Skeletal muscle tissue (tissue), 4 donors: Measurements from ENCODE around the gene CLMP. TPM values are rescaled to one million over a fixed set of nuclear protein-coding genes. Genes with fewer than 3 reads are reported as not detected.

ENCODE experiments used
- H3K27ac ChIP-seq: one replicate; pipeline ENCODE4 v1.7.0; 2013; ENCODE audit warnings: mild to moderate bottlenecking, low read depth, low read length, inconsistent platforms
- H3K27me3 ChIP-seq, 3 donors: one replicate each; pipeline ENCODE4 v1.7.0; 2013; ENCODE audit warnings: low read length in 3 of 3; ENCODE audit not compliant: control insufficient read depth in 3 of 3, insufficient read depth in 3 of 3
- H3K36me3 ChIP-seq, 3 donors: one replicate each; pipeline ENCODE4 v1.7.0; 2013; ENCODE audit warnings: low read length in 3 of 3; ENCODE audit not compliant: control insufficient read depth in 3 of 3, insufficient read depth in 3 of 3
- H3K4me1 ChIP-seq, 3 donors: one replicate each; pipeline ENCODE4 v1.7.0; 2013; ENCODE audit warnings: low read length in 3 of 3, mild to moderate bottlenecking in 3 of 3; ENCODE audit not compliant: control insufficient read depth in 3 of 3, insufficient read depth in 3 of 3
- H3K4me3 ChIP-seq, 3 donors: one replicate each; pipeline ENCODE4 v1.7.0; 2013; ENCODE audit warnings: low read length in 3 of 3
- H3K9ac ChIP-seq, 3 donors: one replicate each; pipeline ENCODE4 v1.7.0; 2013; ENCODE audit warnings: low read length in 3 of 3, mild to moderate bottlenecking in 3 of 3, moderate library complexity in 2 of 3, low read depth in 1 of 3
- H3K9me3 ChIP-seq, 3 donors: one replicate each; pipeline ENCODE4 v1.7.0; 2013; ENCODE audit warnings: low read length in 3 of 3; ENCODE audit not compliant: control insufficient read depth in 3 of 3
- total RNA-seq: library from RNA; depleted of rRNA; stranded (reverse); fragments of >200 nt; gene quantifications from one replicate; pipeline ENCODE4 v1.2.3, GENCODE V29; 2014
- donor health status: Osteomylitis.

Gene CLMP
- total RNA-seq, 1 donor from 2014 or later, result 8.9 TPM

GRCh38 chr11:123057661-123058305 is 137.3 kb downstream of the CLMP start:
- Histone ChIP-seq H3K9ac (no peak overlapping the region), H3K4me1 (peaks cover 44 to 58% (median 52%) of the 10 kb centered on the region in 3 donors), H3K27me3 (no peaks in the 10 kb centered on the region), H3K36me3 (peaks cover 64 to 71% (median 68%) of the 10 kb centered on the region in 3 donors), H3K9me3 (no peaks in the 10 kb centered on the region), H3K27ac (no peak overlapping the region), H3K4me3 (no peak overlapping the region)

- H3K9me3 ChIP-seq, result no peaks in the 10 kb centered on the region
- no peak overlapping the region for H3K4me3 ChIP-seq
- H3K27me3 ChIP-seq, result no peaks in the 10 kb centered on the region
- peak overlapping the region in 1 of 3 donors; percentile 36 for H3K9ac ChIP-seq
- no peak overlapping the region for H3K27ac ChIP-seq
- peaks cover 64 to 71% (median 68%) of the 10 kb centered on the region in 3 donors for H3K36me3 ChIP-seq
- peaks cover 44 to 58% (median 52%) of the 10 kb centered on the region in 3 donors for H3K4me1 ChIP-seq
Observed at GRCh38 chr11:123056835-123057491, 138.1 kb downstream of the CLMP start.

DNA sequence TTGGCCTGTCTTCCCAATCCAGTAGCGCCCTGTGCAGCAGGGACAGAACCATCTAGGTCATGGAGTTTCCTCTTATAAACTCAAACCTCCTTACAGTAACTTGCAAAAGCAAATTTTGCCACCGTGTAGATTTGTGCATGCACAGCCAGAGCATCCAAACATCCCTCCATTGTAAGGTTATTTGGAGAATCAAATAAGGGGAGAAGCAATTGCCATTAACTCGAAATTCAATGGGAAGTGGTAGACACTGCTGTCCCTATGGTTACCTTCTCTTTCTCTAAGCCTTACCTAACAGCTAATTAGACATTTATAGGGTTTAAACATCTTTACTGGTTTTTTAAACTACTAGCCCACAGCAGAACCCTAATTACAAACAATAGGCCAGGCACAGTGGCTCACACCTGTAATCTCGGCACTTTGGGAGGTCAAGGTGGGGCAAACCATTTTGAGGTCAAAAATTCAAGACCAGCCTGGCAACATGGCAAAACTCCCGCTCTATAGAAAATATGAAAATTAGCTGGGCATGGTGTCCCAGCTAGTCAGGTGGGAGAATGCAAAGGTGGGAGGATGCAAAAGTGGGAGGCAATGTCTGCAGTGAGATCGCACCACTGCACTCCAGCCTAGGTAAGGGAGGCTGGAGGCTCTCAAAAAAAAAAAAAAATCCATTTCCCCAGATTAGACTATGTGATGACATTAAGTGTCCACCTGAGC is 139.7 kb downstream of the CLMP start:
- Histone ChIP-seq H3K4me3 (no peak overlapping the region), H3K27ac (no peak overlapping the region), H3K4me1 (peaks cover 35 to 47% (median 37%) of the 10 kb centered on the region in 3 donors), H3K9ac (no peak overlapping the region), H3K27me3 (no peaks in the 10 kb centered on the region), H3K36me3 (peaks cover 55 to 61% (median 60%) of the 10 kb centered on the region in 3 donors), H3K9me3 (no peaks in the 10 kb centered on the region)

- Histone ChIP-seq H3K4me1 (peaks cover 27 to 38% (median 29%) of the 10 kb centered on the region in 3 donors), H3K4me3 (no peak overlapping the region), H3K27me3 (no peaks in the 10 kb centered on the region), H3K27ac (no peak overlapping the region), H3K9ac (no peak overlapping the region), H3K36me3 (peaks cover 49 to 52% (median 52%) of the 10 kb centered on the region in 3 donors), H3K9me3 (no peaks in the 10 kb centered on the region)
Observed at GRCh38 chr11:123054301-123055065, 140.6 kb downstream of the CLMP start.

DNA sequence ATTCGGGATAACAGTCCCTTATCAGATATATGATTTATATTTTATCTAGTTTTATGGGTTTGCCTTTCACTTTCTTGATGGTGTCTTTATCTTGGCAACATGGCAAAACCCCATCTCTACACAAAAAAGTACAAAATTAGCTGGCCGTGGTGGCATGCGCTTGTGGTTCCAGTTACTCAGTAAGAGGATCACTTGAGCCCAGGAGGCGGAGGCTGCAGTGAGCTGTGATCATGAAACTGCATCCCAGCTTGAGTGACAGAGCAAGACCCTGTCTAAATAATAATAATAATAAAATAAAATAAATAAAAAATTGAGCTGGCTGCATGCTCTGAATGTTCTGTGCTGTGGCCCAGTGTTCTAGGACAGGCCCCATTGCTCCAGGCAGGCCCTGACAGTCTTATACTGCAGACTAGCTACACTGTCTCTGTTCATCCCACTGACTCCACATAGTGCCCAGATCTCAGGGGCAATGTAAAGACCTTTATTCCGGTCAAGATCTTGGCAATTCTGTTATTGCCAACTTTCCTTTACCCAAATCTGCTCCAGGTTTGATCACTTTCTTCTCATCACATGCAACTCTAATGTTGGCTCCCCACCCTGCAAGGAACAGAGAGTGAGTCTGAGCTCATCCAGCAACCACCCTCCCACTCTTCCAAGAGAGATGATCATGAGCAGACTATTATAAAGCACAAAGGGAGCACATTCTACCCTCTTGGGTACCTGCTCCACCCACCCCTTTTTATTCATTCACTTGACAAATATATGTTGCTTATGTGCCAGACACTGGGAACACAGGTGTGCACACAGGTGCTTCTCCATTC is 141.9 kb downstream of the CLMP start:
- H3K4me3 ChIP-seq, result no peak overlapping the region
- no peaks in the 10 kb centered on the region for H3K9me3 ChIP-seq
- no peak overlapping the region for H3K27ac ChIP-seq
- no peaks in the 10 kb centered on the region for H3K27me3 ChIP-seq
- peaks cover 14 to 25% (median 17%) of the 10 kb centered on the region in 3 donors for H3K4me1 ChIP-seq
- no peak overlapping the region for H3K9ac ChIP-seq
- peaks cover 36 to 39% (median 38%) of the 10 kb centered on the region in 3 donors for H3K36me3 ChIP-seq

- no peak overlapping the region for H3K27ac ChIP-seq
- no peak overlapping the region for H3K4me3 ChIP-seq
- H3K27me3 ChIP-seq, result no peaks in the 10 kb centered on the region
- H3K36me3 ChIP-seq, result peaks cover 23 to 26% (median 24%) of the 10 kb centered on the region in 3 donors
- no peak overlapping the region for H3K9ac ChIP-seq
- H3K9me3 ChIP-seq, result no peaks in the 10 kb centered on the region
- peaks cover 6 to 16% (median 6%) of the 10 kb centered on the region in 3 donors for H3K4me1 ChIP-seq
Observed at GRCh38 chr11:123051634-123052033, 143.4 kb downstream of the CLMP start.

DNA sequence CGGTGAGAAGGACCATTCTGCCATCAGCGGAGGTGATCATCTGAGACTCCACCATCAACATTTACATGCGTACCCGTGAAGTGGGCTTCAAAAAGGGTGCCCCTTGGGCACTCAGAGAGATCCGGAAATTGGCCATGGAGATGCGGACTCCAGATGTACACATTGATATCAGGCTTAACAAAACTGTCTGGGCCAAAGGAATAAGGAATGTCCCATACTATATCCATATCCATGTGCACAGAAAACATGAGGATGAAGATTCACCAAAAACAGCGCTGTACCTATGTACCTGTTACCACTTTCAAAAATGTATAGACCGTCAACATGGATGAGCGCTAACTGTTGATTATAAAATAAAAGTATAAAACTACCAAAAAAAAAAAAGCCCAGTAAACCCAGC is 143.9 kb downstream of the CLMP start:
- H3K9ac ChIP-seq, result no peak overlapping the region
- peaks cover 18 to 21% (median 19%) of the 10 kb centered on the region in 3 donors for H3K36me3 ChIP-seq
- H3K27me3 ChIP-seq, result no peaks in the 10 kb centered on the region
- H3K9me3 ChIP-seq, result no peaks in the 10 kb centered on the region
- H3K4me3 ChIP-seq, result no peak overlapping the region
- no peak overlapping the region for H3K27ac ChIP-seq
- H3K4me1 ChIP-seq, result peaks cover under 1 to 11% (median 2%) of the 10 kb centered on the region in 3 donors

- no peaks in the 10 kb centered on the region for H3K27me3 ChIP-seq
- no peaks in the 10 kb centered on the region for H3K4me1 ChIP-seq
- H3K4me3 ChIP-seq, result no peak overlapping the region
- H3K9me3 ChIP-seq, result no peaks in the 10 kb centered on the region
- H3K36me3 ChIP-seq, result peaks cover 0 to 2% (median 0%) of the 10 kb centered on the region in 3 donors
- H3K27ac ChIP-seq, result no peak overlapping the region
- no peak overlapping the region for H3K9ac ChIP-seq
Observed at GRCh38 chr11:123047947-123048293, 147.1 kb downstream of the CLMP start.

DNA sequence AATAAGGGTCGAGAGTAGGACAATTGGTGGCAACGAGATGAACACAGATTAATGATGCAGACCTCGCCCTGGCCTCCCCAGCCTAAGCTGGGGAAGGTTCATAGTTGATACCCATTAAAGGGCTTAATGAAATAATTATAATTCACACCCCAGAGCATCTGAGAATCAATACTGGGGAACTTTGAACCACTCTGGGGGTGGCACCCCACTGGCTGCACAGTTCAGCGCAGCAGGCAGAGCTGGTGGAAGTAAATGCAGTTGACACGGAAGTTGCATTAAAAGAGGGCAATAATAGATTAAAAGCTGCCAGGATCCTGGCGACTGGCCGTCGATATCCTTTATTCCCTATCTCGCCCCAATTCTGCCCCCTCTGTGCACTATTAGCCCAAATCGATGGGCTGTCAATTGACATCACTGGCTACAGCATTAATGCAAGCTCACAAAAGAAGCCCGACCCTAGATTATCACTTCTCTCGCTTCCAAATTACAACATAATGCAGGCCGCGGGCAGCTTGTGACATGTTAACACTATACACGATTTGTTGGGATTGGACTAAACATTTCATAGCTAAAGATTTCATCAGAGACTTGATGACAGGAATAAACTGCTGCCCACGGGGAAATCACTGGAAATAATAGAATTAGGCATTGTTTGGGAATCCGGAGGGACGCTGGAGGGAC is 147.6 kb downstream of the CLMP start:
- Histone ChIP-seq H3K4me1 (no peaks in the 10 kb centered on the region), H3K9ac (no peak overlapping the region), H3K27me3 (no peaks in the 10 kb centered on the region), H3K9me3 (no peaks in the 10 kb centered on the region), H3K4me3 (no peak overlapping the region), H3K27ac (no peak overlapping the region), H3K36me3 (no peaks in the 10 kb centered on the region)
